Measurements from ENCODE around the gene RGS8. TPM values are rescaled to one million over a fixed set of nuclear protein-coding genes. Genes with fewer than 3 reads are reported as not detected.

The RGS8 gene
- polyA plus RNA-seq, 3 donors, result 0.03 to 0.04 (median 0.03) TPM

DNA sequence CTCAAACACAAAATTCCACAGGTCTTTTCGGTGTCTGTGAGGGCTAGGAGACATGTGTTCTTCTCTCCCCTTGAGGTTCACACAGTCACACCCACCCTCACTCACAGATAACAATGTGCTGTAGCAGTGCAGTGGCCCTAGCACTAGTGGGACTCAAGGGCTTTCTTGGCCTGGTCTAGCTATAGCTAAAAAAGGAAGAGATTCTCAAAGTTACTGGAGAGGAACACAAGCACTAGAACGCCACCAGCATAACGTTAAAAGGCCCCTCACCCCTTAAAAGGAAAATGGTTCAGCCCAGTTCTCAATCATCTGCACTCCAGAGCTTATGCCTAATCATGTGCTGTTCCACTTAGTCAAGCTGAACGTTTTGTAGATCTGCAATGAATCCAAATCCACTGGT, 39.5 kb downstream of the RGS8 start:
- DNase-seq (ENCODE audit: low read depth in 3 of 3, low spot score in 2 of 3), result no peak

DNA sequence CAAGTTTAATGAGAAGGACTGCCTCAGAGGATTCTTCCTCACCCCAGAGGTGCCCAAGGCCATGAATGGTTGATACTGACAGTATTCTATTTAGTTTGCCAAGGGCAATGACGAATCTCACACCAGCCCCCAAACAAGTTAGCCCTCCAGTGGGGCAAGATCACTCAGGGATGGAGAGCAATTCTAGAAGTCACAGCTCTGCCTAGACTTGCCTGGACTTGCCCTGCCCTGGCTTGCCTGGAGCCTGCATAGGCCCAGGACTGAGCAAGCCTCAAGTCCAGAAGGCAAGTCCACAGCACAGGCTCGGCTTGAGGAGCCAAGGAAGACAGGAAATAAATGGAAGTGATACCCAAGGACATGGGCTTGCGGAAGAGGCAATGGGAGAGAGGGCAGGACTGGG, 40.7 kb downstream of the RGS8 start:
- no peak for DNase-seq (ENCODE audit: low read depth in 3 of 3, low spot score in 2 of 3)

- no peak for DNase-seq (ENCODE audit: low read depth in 3 of 3, low spot score in 2 of 3)
Measured at GRCh38 chr1:182642461-182642860, 41.9 kb downstream of the RGS8 start.

GRCh38 chr1:182641561-182641960, 42.8 kb downstream of the RGS8 start:
- DNase-seq (ENCODE audit: low read depth in 3 of 3, low spot score in 2 of 3), result no peak

- DNase-seq (ENCODE audit: low read depth in 3 of 3, low spot score in 2 of 3), result no peak
Measured at GRCh38 chr1:182639330-182639729, 45.1 kb downstream of the RGS8 start.

DNA sequence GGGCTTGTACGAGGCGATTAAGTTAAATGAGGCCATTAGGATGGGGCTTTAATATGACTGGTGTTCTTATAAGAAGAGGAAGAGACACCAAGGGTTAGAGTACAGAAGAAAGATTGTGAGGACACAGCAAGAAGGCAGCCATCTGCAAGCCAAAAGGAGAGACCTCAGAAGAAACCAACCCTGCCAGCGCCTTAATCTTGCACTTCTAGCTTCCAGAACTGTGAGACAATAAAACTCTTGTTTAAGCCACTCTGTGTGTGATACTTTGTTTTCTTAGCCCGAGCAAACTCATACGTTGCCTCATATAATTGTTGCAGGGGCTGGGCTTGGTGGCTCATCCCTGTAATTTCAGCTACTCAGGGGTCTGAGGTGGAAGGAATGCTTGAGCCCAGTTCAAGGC, 46.6 kb downstream of the RGS8 start:
- no peak for DNase-seq (ENCODE audit: low read depth in 3 of 3, low spot score in 2 of 3)

DNA sequence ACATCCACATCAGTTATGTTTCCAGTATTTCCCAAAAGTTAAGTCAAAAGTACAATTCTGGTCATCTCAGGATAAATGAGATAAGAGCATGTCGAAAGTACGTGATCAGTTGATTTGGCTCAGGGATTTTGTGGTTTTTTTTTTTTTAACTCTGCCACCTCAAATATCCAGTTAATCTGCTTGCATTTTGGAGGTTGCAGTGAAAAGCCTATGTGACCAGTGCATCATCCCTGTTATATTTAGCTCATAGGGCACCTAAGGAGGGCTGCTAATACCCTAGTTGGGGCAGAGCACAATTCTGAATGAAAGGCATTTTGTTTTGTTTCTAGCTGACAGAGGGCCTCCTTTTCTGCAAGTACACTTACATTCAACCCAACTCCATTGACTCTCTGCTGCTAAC, 48.5 kb downstream of the RGS8 start:
- no peak for DNase-seq (ENCODE audit: low read depth in 3 of 3, low spot score in 2 of 3)

Other genes with a start within 250 kb of the RGS8 start
- gene RGSL1, start 234.4 kb downstream of the RGS8 start, polyA plus RNA-seq (ENCODE audit: insufficient read length in 3 of 3), result under 1 TPM in 2 of 3 donors, not detected in 1; 0.07 to 0.10 TPM
- 10 to 100 TPM; 10.7 to 13.5 (median 10.7) TPM for gene RNASEL, start 95.3 kb downstream of the RGS8 start, polyA plus RNA-seq (ENCODE audit: insufficient read length in 3 of 3)
- gene RGS16, start 80.2 kb downstream of the RGS8 start, polyA plus RNA-seq (ENCODE audit: insufficient read length in 3 of 3), result 1 to 10 TPM in 2 of 3 donors, under 1 TPM in 1; 0.71 to 1.4 (median 1.2) TPM
- gene NPL, start 105.2 kb upstream of the RGS8 start, polyA plus RNA-seq (ENCODE audit: insufficient read length in 3 of 3), result 1 to 10 TPM; 4.5 to 8.7 (median 7.1) TPM
- 100 to 1,000 TPM; 290 to 316 (median 311) TPM for gene DHX9, start 154.8 kb upstream of the RGS8 start, polyA plus RNA-seq (ENCODE audit: insufficient read length in 3 of 3)

All from right renal cortex interstitium (tissue), 3 donors.